ENCODE data around the gene DENND2D. TPM values are rescaled to one million over a fixed set of nuclear protein-coding genes. Genes with fewer than 3 reads are reported as not detected.
"Not testable (repeated sequence)": the region's sequence is repeated elsewhere in the genome, so short reads cannot be mapped to it uniquely, and the experiment has no call there.

DENND2D gene
- total RNA-seq, 1 donor from 2014 or later = 1.2 TPM

GRCh38 chr1:111222308-111223125, 22.1 kb upstream of the DENND2D start:
- no peak for FAIRE-seq
- peak; percentile 52 to 66 for DNase-seq (ENCODE audit: low spot score in 2 of 2)

GRCh38 chr1:111221633-111222291, 21.3 kb upstream of the DENND2D start:
- DNase-seq (ENCODE audit: low spot score in 2 of 2) (no peak), FAIRE-seq (no peak)

- DNase-seq (ENCODE audit: low spot score in 2 of 2) (no peak), FAIRE-seq (no peak)
Observed at GRCh38 chr1:111221276-111221632, 20.8 kb upstream of the DENND2D start.

- FAIRE-seq = no peak
- DNase-seq (ENCODE audit: low spot score in 2 of 2) = no peak
Observed at GRCh38 chr1:111220302-111220890, 19.9 kb upstream of the DENND2D start.

GRCh38 chr1:111219557-111220286, 19.3 kb upstream of the DENND2D start:
- no peak for FAIRE-seq
- no peak for DNase-seq (ENCODE audit: low spot score in 2 of 2)

GRCh38 chr1:111218701-111219556, 18.5 kb upstream of the DENND2D start:
- no peak for DNase-seq (ENCODE audit: low spot score in 2 of 2)
- no peak for FAIRE-seq

GRCh38 chr1:111217183-111217910, 16.9 kb upstream of the DENND2D start:
- FAIRE-seq = no peak
- no peak for DNase-seq (ENCODE audit: low spot score in 2 of 2)

GRCh38 chr1:111216751-111217150, 16.3 kb upstream of the DENND2D start:
- FAIRE-seq = no peak

GRCh38 chr1:111215285-111215684, 14.8 kb upstream of the DENND2D start:
- not testable (repeated sequence) for FAIRE-seq; DNase-seq (ENCODE audit: low spot score in 2 of 2)

More at GRCh38 chr1:111216751-111217150, 16.3 kb upstream of the DENND2D start:
- DNase-seq (ENCODE audit: low spot score in 2 of 2) = no peak

GRCh38 chr1:111214884-111215283, 14.4 kb upstream of the DENND2D start:
- DNase-seq (ENCODE audit: low spot score in 2 of 2) (no peak), FAIRE-seq (no peak)

- FAIRE-seq (no peak), DNase-seq (ENCODE audit: low spot score in 2 of 2) (no peak)
Observed at GRCh38 chr1:111214074-111214801, 13.8 kb upstream of the DENND2D start.

- no peak for FAIRE-seq
- no peak for DNase-seq (ENCODE audit: low spot score in 2 of 2)
Observed at GRCh38 chr1:111213412-111213811, 13.0 kb upstream of the DENND2D start.

GRCh38 chr1:111212634-111213335, 12.3 kb upstream of the DENND2D start:
- DNase-seq (ENCODE audit: low spot score in 2 of 2) = no peak
- no peak for FAIRE-seq

GRCh38 chr1:111211921-111212320, 11.5 kb upstream of the DENND2D start:
- no peak for FAIRE-seq

GRCh38 chr1:111209622-111210021, 9.2 kb upstream of the DENND2D start:
- DNase-seq (ENCODE audit: low spot score in 2 of 2) (no peak), FAIRE-seq (no peak)

More at GRCh38 chr1:111211921-111212320, 11.5 kb upstream of the DENND2D start:
- no peak for DNase-seq (ENCODE audit: low spot score in 2 of 2)

- no peak for DNase-seq (ENCODE audit: low spot score in 2 of 2)
- no peak for FAIRE-seq
Observed at GRCh38 chr1:111208921-111209320, 8.5 kb upstream of the DENND2D start.

GRCh38 chr1:111205714-111206050, 5.2 kb upstream of the DENND2D start:
- no peak for DNase-seq (ENCODE audit: low spot score in 2 of 2)
- no peak for FAIRE-seq

Data from frontal cortex (tissue), 4 donors.